GM21381 (cell line): ENCODE results near the gene CREBRF.
"Not testable (repeated sequence)": the region's sequence is repeated elsewhere in the genome, so short reads cannot be mapped to it uniquely, and the experiment has no call there.

ENCODE experiments used
- ATAC-seq: cut with Tn5 transposase; IDR thresholded peaks from one replicate; pipeline ENCODE4 v1.9.1; 2021; ENCODE audit warnings: mild to moderate bottlenecking, moderate library complexity; ENCODE audit not compliant: unreplicated experiment

The CREBRF gene

DNA sequence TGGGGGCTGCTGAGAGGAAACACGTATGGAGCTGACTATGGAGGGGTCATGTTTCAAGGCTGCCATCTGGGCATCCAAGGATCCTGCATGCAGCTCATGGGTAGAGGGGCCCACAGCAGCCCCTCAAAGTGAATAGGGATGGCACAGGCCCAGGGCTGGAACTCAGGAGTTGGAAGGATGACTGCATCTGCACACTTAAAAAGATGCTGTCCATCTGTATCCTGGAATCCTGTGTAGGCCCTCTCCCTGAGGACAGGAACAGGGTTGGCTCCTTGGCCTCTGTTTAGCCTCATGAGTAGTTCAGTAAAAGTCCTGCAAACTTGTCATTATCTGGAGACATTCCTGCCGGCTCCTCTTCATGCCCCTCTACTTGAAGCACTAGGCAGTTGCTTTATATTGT lies 92.2 kb downstream of the CREBRF start:
- no peak for ATAC-seq

DNA sequence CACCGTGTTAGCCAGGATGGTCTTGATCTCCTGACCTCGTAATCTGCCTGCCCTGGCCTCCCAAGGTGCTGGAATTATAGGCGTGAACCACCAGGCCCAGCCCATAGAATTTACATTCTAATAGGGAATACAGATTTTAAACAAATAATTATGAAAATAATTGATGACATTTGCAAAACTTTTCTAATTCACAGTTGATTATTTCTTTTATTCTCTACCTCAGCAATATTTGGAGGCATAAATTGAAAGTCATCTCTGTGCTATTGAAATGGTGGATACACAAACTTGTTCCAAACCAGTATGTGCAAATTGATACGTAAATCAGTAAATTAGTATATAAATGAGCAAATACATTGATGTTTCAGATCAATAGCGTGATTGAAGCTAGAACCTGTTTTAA lies 96.4 kb downstream of the CREBRF start:
- ATAC-seq: no peak

DNA sequence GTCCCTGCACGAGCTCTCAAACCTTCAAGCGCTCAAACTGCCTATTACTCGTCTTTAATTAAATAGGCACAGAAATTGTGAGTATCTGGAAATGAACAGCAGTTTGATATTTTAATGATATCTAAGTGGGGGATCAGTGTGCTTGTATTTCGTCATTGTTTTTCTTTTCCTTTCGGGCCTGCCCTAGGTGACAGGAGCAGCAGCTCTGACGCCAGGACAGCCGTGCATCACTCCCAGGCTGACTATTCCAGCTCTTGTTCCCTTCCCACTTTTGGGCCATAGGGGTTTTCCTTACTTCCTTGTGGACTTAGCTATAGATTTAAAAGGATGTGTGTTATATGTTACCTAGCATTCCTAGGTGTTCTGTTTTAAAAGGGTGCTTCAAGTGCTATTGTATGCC lies 97.7 kb downstream of the CREBRF start:
- no peak for ATAC-seq

DNA sequence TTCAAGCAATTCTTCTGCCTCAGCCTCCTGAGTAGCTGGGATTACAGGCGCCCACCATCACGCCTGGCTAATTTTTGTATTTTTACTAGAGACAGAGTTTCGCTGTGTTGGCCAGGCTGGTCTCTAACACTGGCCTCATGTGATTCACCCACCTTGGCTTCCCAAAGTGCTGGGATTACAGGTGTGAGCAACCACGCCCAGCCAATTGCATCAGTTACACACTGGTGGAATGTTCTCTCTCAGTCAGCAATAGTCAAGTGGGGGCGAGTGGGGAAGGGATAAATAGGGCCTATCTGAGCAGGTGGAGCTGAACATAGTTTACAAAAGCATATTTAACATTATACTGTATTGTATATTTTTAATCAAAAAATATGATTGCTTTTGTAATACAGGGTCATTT lies 98.5 kb downstream of the CREBRF start:
- ATAC-seq: not testable (repeated sequence)

DNA sequence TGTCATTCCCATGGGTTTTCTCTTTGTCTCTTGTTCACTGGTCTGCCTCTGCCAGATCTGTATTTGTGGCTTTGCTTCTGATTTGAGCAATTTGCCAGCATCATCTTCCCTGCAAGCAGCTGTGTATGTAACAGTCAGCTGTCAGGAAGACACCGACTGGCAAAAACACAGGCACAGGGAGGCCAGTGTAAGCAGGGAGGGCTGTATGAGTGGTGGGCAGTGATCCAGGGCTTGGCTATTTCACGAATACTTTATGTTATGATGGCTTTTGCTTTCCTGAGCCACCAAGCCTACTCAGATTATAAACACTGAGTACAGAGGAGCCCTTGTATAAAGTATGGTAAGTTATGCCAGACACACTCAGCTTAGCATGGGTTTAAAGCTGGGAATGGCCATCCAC lies 99.8 kb downstream of the CREBRF start:
- no peak for ATAC-seq

DNA sequence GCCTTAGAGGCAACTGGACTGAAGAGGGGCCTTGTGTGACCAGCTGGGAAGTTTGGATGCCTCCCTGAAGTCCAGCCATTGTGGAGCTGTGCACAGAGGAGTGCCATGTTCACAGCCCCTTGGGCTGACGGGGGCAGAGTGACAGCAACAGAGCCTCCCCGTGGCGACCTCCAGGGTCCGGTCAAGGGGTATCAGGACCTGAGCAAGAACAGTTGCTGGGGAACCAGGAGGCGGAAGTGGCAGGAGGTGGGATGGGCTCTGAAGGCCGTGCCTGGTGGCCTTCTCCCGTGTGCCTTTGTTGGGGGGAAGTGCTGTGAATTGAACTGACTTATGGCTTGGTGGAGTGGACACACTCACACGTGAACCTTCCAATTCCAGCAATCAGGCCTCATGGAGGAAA lies 102.2 kb downstream of the CREBRF start:
- ATAC-seq: no peak

DNA sequence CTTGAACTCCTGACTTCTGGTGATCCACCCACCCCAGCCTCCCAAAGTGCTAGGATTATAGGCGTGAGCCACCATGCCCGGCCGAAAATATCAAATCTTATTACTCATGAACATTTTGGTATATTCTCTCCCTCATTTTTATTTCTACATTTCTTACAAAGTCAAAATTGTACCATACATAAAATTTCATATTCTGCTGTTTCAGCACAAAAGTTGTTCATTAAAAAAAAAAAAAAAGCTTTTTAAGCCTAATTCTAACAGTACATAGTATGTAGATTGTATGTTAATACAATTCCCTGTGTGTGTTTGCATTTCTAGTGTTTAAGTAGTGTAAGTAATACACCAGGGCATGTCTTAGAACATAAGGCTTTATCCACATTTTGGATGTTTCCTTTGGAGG lies 103.1 kb downstream of the CREBRF start:
- no peak for ATAC-seq

DNA sequence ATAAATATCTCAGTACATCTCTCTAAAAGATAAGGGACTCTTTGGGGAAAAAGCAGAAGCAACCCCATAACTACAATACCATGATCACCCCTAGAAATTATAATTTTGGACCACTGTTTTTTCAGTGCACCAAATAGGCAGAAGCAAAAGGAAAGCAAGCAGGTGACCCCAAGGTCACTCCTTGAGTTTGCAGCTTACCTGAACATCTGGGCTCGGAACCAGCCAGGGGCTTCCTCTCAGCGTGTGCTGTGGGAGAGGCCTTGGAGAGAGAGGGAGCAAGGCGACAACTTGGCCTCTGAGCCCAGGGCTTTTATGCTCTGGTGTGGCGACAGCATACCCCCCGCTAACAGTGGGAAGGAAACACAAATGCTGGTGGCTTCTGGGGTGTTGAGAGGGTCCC lies 105.0 kb downstream of the CREBRF start:
- no peak for ATAC-seq

DNA sequence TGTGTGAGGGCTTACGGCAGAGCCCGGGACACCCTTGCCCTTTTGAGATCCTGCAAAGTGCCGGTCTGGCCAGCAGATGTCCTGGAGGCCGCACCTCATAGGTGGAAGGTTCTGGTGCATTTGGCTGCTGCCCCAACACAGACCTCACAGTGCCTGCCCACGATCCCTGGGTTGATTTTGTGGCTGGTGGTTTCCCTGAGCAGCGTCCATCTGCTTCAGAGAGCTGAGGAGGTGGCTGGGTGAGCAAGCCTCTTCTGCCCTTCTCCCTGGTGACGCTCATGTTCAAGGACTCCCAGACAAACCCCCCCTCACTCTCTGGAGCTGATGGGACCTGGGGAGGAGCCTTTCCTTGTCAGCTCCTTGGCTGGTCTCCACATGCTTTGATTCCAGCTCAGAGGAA lies 107.1 kb downstream of the CREBRF start:
- ATAC-seq: no peak

DNA sequence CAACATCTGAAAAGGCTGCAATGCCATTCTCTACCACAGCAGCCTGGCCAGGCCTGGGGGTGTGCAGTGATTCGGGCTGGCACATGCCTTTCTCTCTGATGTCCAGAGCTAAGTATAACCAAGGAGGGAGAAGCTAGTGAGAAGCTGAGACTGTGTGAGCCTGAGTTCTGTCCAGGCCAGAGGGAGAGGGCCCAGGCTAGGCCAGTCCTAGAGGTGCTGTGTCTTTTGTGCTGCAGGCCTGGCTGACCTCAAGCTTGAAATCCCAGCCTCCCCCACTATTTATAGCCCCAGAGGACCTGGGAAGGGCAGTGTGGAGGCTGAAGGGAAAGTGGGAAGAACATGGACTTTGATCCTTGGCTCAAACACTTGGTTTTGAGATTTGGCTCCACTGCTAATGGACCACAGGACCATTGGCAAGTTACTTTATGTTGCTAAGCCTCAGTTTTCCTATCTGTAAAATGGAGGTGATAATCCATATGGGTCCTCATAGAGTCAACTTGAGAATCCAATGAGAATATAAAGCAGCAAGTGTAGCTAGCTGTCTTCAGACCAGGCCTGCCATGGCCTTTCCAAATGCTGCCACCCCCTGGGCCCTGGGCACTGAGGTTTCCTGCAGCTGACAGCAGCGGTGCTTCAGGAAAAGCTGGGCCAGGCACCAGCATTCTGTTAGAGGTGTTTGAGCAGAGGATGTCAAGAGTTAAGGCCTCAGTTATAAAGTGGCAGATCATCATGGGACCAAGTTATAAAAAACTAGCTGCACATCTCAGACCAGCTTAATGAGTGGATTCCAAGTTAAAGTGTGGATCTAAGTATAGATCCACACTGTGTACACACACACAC lies 109.2 kb downstream of the CREBRF start:
- no peak for ATAC-seq

DNA sequence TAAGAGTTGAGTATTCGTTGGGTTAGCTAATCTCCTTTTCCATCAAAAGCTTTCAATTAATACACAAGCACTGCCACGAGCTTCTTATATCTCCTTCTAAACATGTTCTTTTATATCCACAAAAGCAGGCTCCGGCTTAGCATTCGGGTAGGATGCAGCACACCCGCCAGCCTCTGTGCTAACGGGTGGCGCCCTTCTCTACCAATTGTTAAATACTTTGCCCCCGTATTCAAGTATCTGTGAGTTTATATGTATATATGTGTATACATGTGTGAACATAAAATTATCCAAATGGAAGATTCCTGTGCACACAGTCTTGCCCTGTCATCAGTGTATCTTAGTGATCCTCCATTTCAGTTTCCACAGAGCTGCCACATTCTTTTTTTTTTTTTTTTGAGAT lies 116.0 kb downstream of the CREBRF start:
- ATAC-seq: no peak

DNA sequence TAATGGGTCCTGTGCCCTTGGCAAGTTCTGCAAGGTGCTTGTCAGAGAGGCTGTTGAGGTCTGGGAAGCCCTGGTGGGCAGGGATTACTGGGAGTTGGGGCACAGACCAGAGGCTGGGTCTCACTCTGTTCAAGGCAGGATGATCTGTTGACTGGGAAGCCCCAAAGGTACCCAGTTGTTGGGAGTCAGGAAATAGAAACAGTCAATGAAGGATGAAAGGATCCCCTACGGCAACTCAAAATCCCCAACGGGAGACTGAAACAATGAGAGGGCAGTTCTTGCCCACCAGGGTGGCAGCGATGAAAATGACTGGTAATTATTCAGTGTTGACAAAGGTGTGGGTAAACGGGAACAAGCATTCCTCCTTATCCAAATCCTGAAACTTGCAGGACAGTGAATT lies 119.4 kb downstream of the CREBRF start:
- no peak for ATAC-seq

DNA sequence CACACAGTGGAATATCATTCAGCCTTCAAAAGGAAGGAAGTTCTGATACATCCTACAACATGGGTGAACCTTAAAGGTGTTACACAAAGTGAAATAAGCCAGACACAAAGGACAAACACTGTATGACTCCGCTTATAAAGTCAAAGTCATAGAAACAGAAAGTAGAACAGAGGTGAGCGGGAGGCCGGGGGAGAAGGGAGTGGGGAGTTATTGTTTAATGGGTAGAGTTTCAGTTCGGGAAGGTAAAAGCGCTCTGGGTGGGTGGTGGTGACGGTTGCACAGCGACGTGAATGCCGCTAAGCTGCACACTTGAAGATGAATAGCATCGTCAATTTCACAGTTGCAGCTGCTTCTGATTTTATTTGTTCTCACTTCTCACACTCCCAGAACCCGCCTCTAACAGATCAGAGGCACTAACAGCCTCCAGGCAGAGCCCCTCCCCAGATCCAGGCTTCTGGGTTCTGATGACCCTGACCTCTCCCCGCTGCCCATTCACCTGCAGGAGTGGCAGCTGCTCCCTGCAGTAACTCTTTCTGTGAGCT lies 122.3 kb downstream of the CREBRF start:
- no peak for ATAC-seq

DNA sequence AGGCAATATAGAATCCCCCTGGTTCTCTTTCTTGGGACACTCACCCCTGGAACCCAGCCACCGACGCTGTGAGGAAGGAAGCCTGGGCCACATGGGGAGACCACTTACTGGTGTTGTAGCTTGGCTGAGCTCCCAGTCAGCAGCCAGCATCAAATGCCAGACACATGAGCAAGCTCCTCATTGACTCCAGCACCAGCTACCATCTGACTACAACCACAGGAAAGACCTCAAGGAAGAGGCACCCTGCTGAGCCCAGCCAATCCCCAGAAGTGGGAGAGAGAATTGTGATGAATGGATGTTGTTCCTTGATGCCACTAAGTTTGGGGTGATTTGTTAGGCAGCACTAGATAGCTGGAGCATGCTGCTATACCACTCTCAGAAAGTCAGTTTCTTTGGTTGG lies 124.2 kb downstream of the CREBRF start:
- no peak for ATAC-seq

DNA sequence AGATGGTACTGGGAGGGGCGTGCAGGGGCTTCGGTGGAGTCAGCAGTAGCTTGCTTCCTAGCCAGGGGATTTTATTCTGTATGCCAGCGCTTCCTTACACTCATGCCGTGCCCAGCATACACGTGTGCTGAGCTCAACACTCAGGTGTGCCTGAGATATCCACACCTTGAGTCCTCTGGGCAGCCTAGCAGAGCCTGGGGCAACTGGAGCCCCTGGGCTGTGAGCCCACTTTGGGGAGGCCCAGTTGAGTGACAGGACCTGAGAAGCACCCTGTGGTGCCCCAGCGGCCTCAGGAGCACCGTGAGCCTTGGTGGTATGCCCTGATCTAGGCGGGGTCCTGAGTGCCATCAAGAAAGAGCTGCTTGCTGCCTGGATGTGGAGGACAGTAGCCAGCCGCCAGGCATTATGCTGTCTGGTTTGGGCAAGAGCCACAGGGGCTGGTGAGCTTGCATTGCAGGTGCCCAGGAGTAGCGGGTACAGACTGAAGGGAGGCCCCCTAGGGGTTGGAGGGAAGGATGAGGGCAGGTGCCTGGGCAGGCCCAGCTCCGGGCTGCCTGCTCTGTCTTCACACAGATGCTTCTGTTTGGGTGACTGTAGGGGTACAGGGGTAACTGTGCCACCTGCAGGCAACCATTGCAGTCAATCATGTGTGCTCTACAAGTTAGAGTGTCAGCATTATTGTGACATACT lies 131.0 kb downstream of the CREBRF start:
- no peak for ATAC-seq

DNA sequence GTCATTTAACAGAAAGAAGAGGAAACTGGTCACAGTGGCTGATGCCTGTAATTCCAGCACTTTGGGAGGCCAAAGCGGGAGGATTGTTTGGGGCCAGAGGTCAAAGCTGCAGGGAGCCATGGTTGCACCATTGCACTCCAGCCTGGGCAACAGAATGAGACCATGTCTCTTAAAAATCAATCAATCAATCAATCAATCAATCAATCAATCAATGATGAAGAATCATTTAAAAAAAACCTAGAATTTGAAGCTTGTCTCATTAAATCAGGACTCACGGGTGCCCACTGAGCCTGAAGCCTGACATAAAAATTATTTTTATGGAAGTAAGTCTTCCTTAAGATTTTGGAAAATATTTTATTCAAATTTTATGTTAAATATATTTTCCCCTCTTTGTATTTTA lies 132.1 kb downstream of the CREBRF start:
- no peak for ATAC-seq
